GM12878 (cell line): ENCODE measurements around the gene ATP2C2. TPM values are rescaled to one million over a fixed set of nuclear protein-coding genes. Genes with fewer than 3 reads are reported as not detected.

Source experiments
- ATAC-seq: fragments of 200-7000 bp; cut with Tn5 transposase; 3 replicates; pipeline ENCODE4 v1.9.1; 2020; ENCODE audit warnings: mild to moderate bottlenecking, moderate library complexity
- BruUV-seq: library from RNA; stranded (reverse); fragments of 400-500 nt; replicated peaks from 2 replicates; lab custom pipeline; 2021; lab: Mats Ljungman, UMichigan
- CTCF ChIA-PET: fragments of 300-600 bp; sonication (Branson Sonifier 250); formaldehyde crosslinking; extraction: SDS; loops from one replicate; lab custom pipeline; 2021; ENCODE audit warnings: inconsistent platforms; lab: Yijun Ruan, JAX
- POLR2A ChIA-PET: fragments of 350-600 bp; formaldehyde crosslinking; extraction: SDS; loops from one replicate; lab custom pipeline; 2021; ENCODE audit warnings: inconsistent platforms; lab: Charles Lee
- RAD21 ChIA-PET: fragments of 300-600 bp; sonication (Branson Sonifier 250); formaldehyde crosslinking; loops from one replicate; lab custom pipeline; 2023; ENCODE audit warnings: antibody characterized with exemption; ENCODE audit not compliant: unreplicated experiment; lab: Charles Lee
- SMC1A ChIA-PET: fragments of 300-600 bp; sonication (Branson Sonifier 250); formaldehyde crosslinking; loops from one replicate; lab custom pipeline; 2023; ENCODE audit not compliant: unreplicated experiment, uncharacterized antibody; lab: Charles Lee
- DNase-seq: peaks from one replicate; pipeline ENCODE4 v3.0.0-alpha.2; 2011; ENCODE audit warnings: low read depth, low spot score
- FAIRE-seq: peaks from 3 replicates; lab custom pipeline; 2011; peaks lifted over from hg19 to GRCh38; lab: Jason Lieb, UNC
- H2AFZ ChIP-seq: 2 replicates; pipeline ENCODE4 v1.6.0; 2011; ENCODE audit warnings: low read depth, low read length, control low read depth; ENCODE audit not compliant: control insufficient read depth
- H3K27ac ChIP-seq: 2 replicates; pipeline ENCODE4 v1.5.1; 2011; ENCODE audit warnings: control low read depth; ENCODE audit not compliant: control insufficient read depth, insufficient read depth
- H3K27me3 ChIP-seq, 2 experiments: replicated peaks in 1 of 2; 2 replicates each; pipeline versions ENCODE4 v1.6.0 to v1.6.1; 2011; ENCODE audit warnings: low read length in 1 of 2; ENCODE audit not compliant: control insufficient read depth in 2 of 2, insufficient read depth in 2 of 2
- H3K36me3 ChIP-seq, 2 experiments: 2 replicates each; pipeline ENCODE4 v1.5.1; 2011; ENCODE audit warnings: low read length in 1 of 2; ENCODE audit not compliant: control insufficient read depth in 2 of 2, insufficient read depth in 2 of 2
- H3K4me1 ChIP-seq: 2 replicates; pipeline ENCODE4 v1.6.1; 2011; ENCODE audit warnings: mild to moderate bottlenecking, low read length, moderate library complexity, mixed read lengths; ENCODE audit not compliant: control insufficient read depth, insufficient read depth
- H3K4me2 ChIP-seq: 2 replicates; pipeline ENCODE4 v1.6.0; 2011; ENCODE audit warnings: control low read depth; ENCODE audit not compliant: control insufficient read depth, insufficient read depth
- H3K4me3 ChIP-seq: fragments of 200-600 bp; sonication (generic); 2 replicates; pipeline ENCODE4 v1.5.1; 2016
- H3K79me2 ChIP-seq: 2 replicates; pipeline ENCODE4 v1.6.0; 2011; ENCODE audit warnings: low read length; ENCODE audit not compliant: control insufficient read depth, insufficient read depth
- H3K9ac ChIP-seq: 2 replicates; pipeline ENCODE4 v1.8.0; 2011; ENCODE audit warnings: low read length, control low read depth, mixed read lengths; ENCODE audit not compliant: control insufficient read depth, insufficient read depth
- H3K9me3 ChIP-seq: replicated peaks from 3 replicates; pipeline ENCODE4 v1.5.1; 2011; ENCODE audit warnings: mild to moderate bottlenecking, low read length; ENCODE audit not compliant: control insufficient read depth, insufficient read depth
- H4K20me1 ChIP-seq: 2 replicates; pipeline ENCODE4 v1.6.0; 2011; ENCODE audit not compliant: control insufficient read depth, insufficient read depth
- CHD2 ChIP-seq: IDR thresholded peaks from 2 replicates; pipeline ENCODE4 v1.6.1; 2011; ENCODE audit warnings: low read depth, low read length, improper control_type of control experiment, borderline replicate concordance
- EGR1 ChIP-seq, 2 experiments: IDR thresholded peaks; 1 replicate in 1 of 2; 2 replicates in 1 of 2; pipeline ENCODE4 v1.6.1; 2011 to 2012; ENCODE audit warnings: low read depth in 2 of 2, low read length in 2 of 2, borderline replicate concordance in 1 of 2, mild to moderate bottlenecking in 1 of 2, moderate library complexity in 1 of 2
- IKZF1 ChIP-seq: fragments of 450-650 bp; conservative IDR thresholded peaks from 2 replicates; pipeline ENCODE4 v1.6.1; 2017; ENCODE audit warnings: antibody characterized with exemption, mild to moderate bottlenecking
- IKZF2 ChIP-seq, 2 experiments: fragments of 450-650 bp; IDR thresholded peaks; 2 replicates each; pipeline ENCODE4 v1.6.1; 2017; ENCODE audit warnings: mild to moderate bottlenecking in 2 of 2, moderate library complexity in 2 of 2
- MEF2B ChIP-seq: fragments of 450-650 bp; IDR thresholded peaks from 2 replicates; pipeline ENCODE4 v1.6.1; 2018; ENCODE audit warnings: mild to moderate bottlenecking, moderate library complexity; ENCODE audit not compliant: partially characterized antibody, poor library complexity, severe bottlenecking
- RAD51 ChIP-seq: fragments of 450-650 bp; IDR thresholded peaks from 2 replicates; pipeline ENCODE4 v1.6.1; 2016; ENCODE audit warnings: moderate library complexity, mild to moderate bottlenecking, inconsistent platforms
- SKIL ChIP-seq: fragments of 450-650 bp; IDR thresholded peaks from 2 replicates; pipeline ENCODE4 v1.6.1; 2017; ENCODE audit warnings: mild to moderate bottlenecking, low read depth, inconsistent platforms; ENCODE audit not compliant: poor library complexity, severe bottlenecking
- SMARCA5 ChIP-seq: fragments of 450-650 bp; IDR thresholded peaks from 2 replicates; pipeline ENCODE4 v1.6.1; 2017; ENCODE audit warnings: mild to moderate bottlenecking
- SUPT20H ChIP-seq: IDR thresholded peaks from 2 replicates; pipeline ENCODE4 v1.6.1; 2011; ENCODE audit warnings: low read depth, mild to moderate bottlenecking, low read length, moderate library complexity, borderline replicate concordance; ENCODE audit not compliant: control insufficient read depth
- YY1 ChIP-seq: IDR thresholded peaks from 2 replicates; pipeline ENCODE4 v1.6.1; 2011; ENCODE audit warnings: low read depth, mild to moderate bottlenecking, low read length
- ZBTB40 ChIP-seq: fragments of 450-650 bp; IDR thresholded peaks from 2 replicates; pipeline ENCODE4 v1.6.1; 2016; ENCODE audit warnings: mild to moderate bottlenecking, moderate library complexity, borderline replicate concordance
- ZNF592 ChIP-seq: fragments of 450-650 bp; IDR thresholded peaks from 2 replicates; pipeline ENCODE4 v1.6.1; 2017; ENCODE audit warnings: mild to moderate bottlenecking, moderate library complexity
- ZZZ3 ChIP-seq: IDR thresholded peaks from 2 replicates; pipeline ENCODE4 v1.6.1; 2011; ENCODE audit warnings: low read depth; ENCODE audit not compliant: control insufficient read depth, insufficient read length
- whole genome bisulfite sequencing: methylation state at CpG from one replicate; pipeline ENCODE4 v1.1.6; 2016; ENCODE audit warnings: low lambda C conversion rate; ENCODE audit not compliant: insufficient replicate concordance, insufficient coverage; ENCODE audit errors: missing lambda C conversion rate; 5-methylcytosine and 5-hydroxymethylcytosine counted together
- in situ Hi-C: fragments of 300-500 bp; cut with MboI; formaldehyde crosslinking; loops from 9 replicates; pipeline ENCODE4 v1.14.3; 2018; ENCODE audit warnings: mixed read lengths
- intact Hi-C: fragments of 100-400 bp; cut with micrococcal nuclease; formaldehyde crosslinking; loops from one replicate; pipeline ENCODE4 v1.14.2; 2022; ENCODE audit not compliant: unreplicated experiment
- polyA plus RNA-seq, 11 experiments: library from polyadenylated mRNA; depleted of rRNA in 4 of 11; unstranded in 6 of 11; stranded (reverse) in 5 of 11; fragments of >200 nt; fragmentation: Nextera tagmentation in 4 of 11; fragmentation: Illumina TruSeq in 1 of 11; extraction: Ambion mirVana in 4 of 11; extraction: Trizol in 1 of 11; gene quantifications; 1 replicate in 1 of 11; 2 replicates in 10 of 11; pipeline versions ENCODE4 v1.2.1 to v1.2.3, GENCODE V29; 2011 to 2016; ENCODE audit warnings: inconsistent platforms in 2 of 11, missing spikeins in 2 of 11, low read depth in 1 of 11
- total RNA-seq, 4 experiments: library from RNA; depleted of rRNA in 3 of 4; stranded (reverse); fragments of >200 nt in 3 of 4; fragmentation: Illumina TruSeq in 1 of 4; extraction: Trizol in 1 of 4; gene quantifications; 2 replicates each; pipeline versions ENCODE4 v1.2.1 to v1.2.3, GENCODE V29; 2013 to 2021

The ATP2C2 gene
- total and polyA plus RNA-seq, 10 of the 15 experiments (the other 5 are each of a cell fraction or from before 2014, with no cell fraction given) = 0.05 to 0.19 TPM; not detected in 8

GRCh38 chr16:84486551-84487235 is 118.4 kb downstream of the ATP2C2 start:
- ChIA-PET SMC1A (no interaction called here), RAD21 (no interaction called here), CTCF (interaction anchor here (0.6 to 1.3 kb wide), 4 partner anchors 20 to 971 kb away, joined by 3 to 4 read pairs (median 3); no protein-coding TSS in a partner anchor), POLR2A (no interaction called here)
- H3K27me3 ChIP-seq = no peaks in the 10 kb centered on the region
- no peaks in the 10 kb centered on the region for H3K79me2 ChIP-seq
- no peaks in the 10 kb centered on the region for H3K9me3 ChIP-seq
- FAIRE-seq = no peak
- no peak overlapping the region for H2AFZ ChIP-seq
- DNase-seq = no peak
- 83% methylated on average over 17 of the region's 17 CpGs for WGBS
- ATAC-seq = no peak
- H3K4me1 ChIP-seq = no peaks in the 10 kb centered on the region
- BruUV-seq = no TSS peak
- H3K9ac ChIP-seq = no peak overlapping the region
- no peak overlapping the region for H3K4me2 ChIP-seq
- no peaks in the 10 kb centered on the region for H4K20me1 ChIP-seq
- intact Hi-C loops (loop anchor here (5.0 kb wide), 1 partner anchor 404 kb away; no protein-coding TSS in a partner anchor), in situ Hi-C loops (no loop called here)
- no peak overlapping the region for H3K4me3 ChIP-seq
- no peaks in the 10 kb centered on the region; a peak in 2 of 4 replicates for H3K36me3 ChIP-seq
- no peak overlapping the region for H3K27ac ChIP-seq
- TF ChIP-seq EGR1 (IDR thresholded peaks at IDR 0.05; ENCODE audit: borderline replicate concordance in 1 of 2, low read depth in 2 of 2, low read length in 2 of 2) (no peak), MEF2B (no peak), ZNF592 (no peak), YY1 (no peak), IKZF1 (no peak), IKZF2 (IDR thresholded peaks at IDR 0.05) (no peak), CHD2 (no peak), RAD51 (no peak), ZZZ3 (no peak), SMARCA5 (no peak), SUPT20H (no peak), ZBTB40 (no peak), SKIL (no peak)
